ENCODE data around the gene RNF113B.
A peak's percentile ranks its signal among the peaks of the same experiment; 100 is the strongest.

Gene RNF113B
- long read RNA-seq, donor 1 = 0 reads
- long read RNA-seq, donor 2 = 0 reads
- long read RNA-seq, donor 3 = 0 reads
- long read RNA-seq, donor 4 = 0 reads
- long read RNA-seq, donor 5 = 0 reads
- long read RNA-seq, donor 6 = 0 reads
- long read RNA-seq, donor 7 = 0 reads
- long read RNA-seq, donor 8 = 0 reads

GRCh38 chr13:98176777-98177608 is at the start of gene RNF113B:
Gene RNF113B, minus strand, starts transcription at chr13:98177269. Its CDS starts 33 bp downstream, at chr13:98177236.
- DNase-seq = no peak

DNA sequence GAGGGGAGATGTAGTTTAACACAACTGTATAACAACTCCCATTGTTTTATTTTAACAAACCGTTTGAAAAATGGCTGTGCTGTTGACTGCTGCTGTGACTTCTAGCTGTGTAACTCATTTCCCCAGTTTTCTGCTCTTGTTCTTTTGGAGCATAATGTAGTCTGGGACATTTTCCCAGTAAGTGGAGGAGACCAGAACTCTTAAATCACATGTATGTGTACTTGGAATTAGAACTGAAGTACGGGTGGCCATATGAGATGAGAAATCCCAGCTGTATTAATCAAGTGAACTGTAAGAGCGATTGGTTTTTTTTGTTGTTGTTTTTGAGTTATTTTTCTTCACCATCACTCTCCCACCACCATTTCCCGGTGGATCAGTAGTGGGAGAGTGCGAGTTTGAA is 49.4 kb upstream of the RNF113B start:
- no peak for DNase-seq

DNA sequence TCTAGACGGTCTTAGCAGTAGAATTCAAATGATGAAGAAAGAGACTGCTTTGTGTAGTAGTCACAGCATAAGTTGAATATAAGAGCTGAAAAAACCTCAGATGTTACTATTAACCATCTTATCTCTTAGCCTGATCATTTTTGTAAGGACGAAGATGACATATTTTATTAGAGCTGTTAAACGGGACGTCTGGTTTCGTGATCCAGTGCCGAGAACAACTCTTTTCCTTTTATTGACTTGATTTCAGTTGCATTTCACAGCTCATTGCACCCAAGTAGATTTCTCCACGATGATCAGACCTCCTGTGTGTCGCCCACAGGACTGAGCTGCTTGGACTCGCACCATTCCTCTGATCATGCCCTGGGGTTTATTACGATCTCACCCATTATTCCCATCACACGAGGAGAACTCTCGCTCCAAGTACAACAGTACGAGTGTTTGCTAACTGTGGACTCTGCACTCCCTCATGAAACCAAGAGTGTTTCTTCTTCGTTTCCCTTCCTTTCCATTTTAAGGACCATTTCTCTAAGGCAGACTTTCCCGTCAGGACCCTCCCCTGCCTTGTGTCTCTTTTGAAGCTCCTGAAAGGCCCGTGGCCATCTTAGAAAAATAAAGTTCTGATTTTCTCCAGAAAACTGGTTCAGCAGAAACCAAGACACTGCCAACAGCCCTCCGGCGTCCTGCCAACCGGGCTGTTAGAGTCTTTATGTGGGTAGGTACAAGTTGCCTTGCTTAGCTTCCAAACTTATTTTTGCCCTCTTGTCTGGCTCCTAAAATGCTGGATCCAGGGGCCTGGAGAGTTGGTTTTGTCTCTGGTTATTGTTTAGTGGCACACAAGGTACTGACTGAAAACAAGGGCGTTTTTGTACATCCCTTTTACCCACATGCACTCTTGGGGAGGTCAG is 48.2 kb upstream of the RNF113B start:
- no peak for DNase-seq

- DNase-seq = no peak
Measured at GRCh38 chr13:98224557-98224956, 47.5 kb upstream of the RNF113B start.

- DNase-seq = no peak
Measured at GRCh38 chr13:98223741-98224140, 46.7 kb upstream of the RNF113B start.

- no peak for DNase-seq
Measured at GRCh38 chr13:98222816-98223215, 45.7 kb upstream of the RNF113B start.

GRCh38 chr13:98222081-98222554 is 45.0 kb upstream of the RNF113B start:
- DNase-seq = no peak

DNA sequence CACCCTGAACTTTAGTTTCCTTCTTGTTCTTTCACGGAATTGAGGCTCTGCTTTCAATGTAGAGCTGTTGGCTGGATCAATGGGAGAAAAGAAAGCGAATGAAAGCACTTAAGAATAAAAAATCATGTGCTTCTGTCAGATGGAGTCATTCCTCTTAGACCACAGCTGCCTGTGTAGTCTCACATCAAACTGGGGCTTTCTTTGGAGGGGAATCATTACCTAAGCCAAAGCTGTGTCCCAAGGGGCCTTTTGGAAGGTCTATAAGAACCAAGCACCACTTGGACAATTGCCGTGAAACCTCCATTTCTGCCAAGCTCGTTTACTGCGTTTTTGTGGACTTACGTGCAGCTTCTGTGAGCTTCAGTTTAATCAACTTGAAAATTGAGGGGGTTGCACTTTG is 44.2 kb upstream of the RNF113B start:
- no peak for DNase-seq

DNA sequence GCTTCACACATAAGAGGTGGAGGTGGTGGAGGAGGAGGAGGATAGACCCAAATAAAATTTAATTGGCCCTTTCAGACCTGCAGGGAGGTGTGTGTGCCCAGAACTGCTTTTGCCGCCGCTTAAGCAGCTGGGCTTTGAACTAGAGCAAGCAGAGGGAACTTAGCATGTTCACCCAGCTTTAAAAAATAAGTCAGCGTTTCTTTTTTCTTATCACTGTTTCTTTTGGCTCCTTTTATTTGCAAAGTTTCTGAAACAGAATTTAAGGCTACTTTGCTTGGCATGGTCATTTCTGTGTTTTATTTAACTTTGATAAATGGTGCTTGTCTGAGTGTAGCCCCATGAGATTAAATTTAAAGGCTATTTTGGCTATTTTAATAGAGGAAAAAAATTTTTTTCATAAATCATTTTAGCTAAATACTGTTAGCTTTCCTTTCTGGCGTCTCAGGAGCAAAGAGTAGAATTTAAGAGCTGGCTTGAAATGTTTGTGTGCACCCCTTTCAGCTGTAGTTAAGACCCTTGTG is 43.3 kb upstream of the RNF113B start:
- no peak for DNase-seq

DNA sequence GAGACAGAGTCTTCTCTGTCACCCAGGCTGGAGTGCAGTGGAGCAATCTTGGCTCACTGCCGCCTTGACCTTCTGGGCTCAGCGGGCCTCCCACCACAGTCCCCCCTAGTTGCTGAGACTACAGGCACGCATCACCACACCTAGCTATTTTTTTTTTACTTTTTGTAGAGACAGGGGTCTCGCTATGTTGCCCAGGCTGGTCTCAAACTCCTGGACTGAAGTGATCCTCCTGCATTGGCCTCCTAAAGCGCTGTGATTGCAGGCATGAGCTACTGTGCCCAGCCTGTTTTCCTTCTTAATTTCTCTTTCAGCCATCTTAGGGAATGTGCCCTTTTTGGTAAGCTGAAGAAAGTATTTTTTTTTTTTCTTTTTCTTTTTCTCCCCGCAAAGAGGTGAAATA is 42.6 kb upstream of the RNF113B start:
- no peak for DNase-seq

- DNase-seq = no peak
Measured at GRCh38 chr13:98217597-98217996, 40.5 kb upstream of the RNF113B start.

- DNase-seq = no peak
Measured at GRCh38 chr13:98216711-98217285, 39.7 kb upstream of the RNF113B start.

GRCh38 chr13:98216135-98216565 is 39.1 kb upstream of the RNF113B start:
- DNase-seq = no peak

- no peak for DNase-seq
Measured at GRCh38 chr13:98215508-98215907, 38.4 kb upstream of the RNF113B start.

DNA sequence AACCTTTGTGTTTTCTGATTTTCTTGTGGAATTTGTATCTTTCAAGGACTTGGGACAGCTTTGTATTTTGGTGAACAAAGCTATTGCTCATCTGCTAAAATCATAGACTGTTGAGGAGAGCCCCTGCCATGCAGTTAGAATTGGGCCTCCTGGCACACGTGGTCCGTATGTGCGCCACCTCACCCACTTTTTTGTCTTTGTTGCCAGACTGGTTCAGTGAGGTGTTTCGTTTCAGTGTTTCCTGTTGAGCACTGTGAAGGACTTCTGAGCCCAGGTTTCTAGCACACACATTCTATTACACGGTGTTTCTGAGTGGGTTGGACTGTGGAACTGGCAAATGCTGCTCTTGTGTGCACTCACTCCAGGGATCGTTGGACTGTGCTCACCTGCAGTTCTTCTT is 37.6 kb upstream of the RNF113B start:
- no peak for DNase-seq

DNA sequence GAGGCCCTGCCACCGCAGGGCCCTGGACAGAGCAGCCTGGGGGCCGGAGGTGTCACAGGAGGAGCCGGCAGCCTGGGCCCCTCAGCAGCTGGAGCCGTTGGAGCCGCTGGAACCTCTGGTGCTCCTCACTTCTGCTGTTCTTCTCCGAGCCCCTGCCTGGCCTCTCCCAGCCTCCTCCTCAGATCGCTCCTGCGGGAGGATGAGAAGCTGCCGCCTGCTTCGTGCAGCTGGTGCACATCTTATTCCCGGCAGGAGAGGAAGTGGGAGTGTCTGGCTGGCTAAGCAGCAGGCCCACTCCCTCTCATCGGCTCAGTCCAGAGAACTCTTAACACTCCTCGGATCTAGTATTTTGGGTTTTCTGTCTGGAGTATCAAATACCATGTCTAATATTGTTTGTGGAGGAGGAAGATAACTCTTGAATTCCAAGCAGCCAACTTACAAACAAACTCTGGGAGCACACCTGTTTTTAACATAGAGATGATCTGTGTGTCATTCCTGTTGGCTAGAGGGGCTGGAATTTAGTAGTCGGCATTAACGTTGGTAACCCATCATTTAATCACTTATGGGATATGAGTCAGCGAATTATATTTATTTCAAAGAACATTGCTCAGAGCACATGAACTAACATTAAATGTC is 37.1 kb upstream of the RNF113B start:
- DNase-seq = peak; percentile 75

DNA sequence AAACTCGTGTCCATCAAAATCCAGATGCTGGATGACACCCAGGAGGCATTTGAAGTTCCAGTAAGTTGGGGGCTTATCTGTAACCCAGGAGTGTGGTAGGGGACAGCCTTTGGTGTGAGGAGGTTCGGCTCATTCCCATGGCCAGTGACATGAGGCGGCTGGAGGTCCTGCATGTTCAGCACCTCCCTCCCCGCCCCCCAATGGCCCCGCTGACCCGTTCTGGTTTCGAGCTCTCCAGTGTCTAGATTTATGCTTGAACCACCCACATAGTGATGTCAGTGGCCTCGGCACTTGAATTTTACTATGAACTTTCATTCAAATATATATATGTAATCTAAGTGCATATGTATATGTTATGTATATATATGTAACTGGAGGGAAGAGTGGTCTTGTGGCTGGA is 36.3 kb upstream of the RNF113B start:
- DNase-seq = no peak

GRCh38 chr13:98212763-98213162 is 35.7 kb upstream of the RNF113B start:
- DNase-seq = no peak

DNA sequence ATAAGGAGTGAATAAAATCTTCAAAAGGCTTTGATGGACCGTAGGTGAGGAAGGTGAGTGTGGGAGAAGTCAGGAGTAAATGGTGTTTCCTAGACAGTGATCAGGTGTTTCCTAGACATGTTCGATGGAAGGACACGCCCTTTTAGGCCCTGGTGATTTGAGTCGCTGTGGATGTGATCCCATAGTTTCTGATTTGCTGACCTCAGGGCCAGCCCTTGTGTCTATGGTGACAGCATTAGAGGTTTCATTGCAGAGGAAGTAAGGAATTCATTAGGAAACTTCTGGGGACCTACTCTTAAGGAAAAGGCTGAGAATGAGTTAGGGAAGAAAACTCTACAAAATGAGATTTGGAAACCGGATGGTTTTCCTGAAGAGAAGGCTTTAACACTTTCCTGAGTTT is 31.5 kb upstream of the RNF113B start:
- no peak for DNase-seq

DNA sequence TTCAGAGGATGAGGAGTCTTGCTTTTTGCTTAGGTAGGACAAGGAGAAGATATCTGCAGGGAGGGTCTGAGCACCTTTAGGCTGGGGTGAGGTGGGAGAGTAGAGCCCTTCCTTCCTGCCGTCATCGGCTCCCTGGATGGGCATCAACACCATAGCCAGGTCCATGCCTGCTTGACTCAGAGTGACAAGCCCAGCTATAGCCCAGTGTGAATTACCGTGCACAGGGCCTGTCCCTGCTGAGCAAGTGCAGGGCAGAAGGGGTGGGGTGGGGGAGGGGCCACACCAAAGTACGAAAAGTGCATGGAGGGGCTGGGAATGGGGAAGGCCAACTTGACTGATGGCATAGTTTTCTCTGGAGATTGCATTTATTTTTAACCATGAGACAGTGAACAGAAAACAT is 30.3 kb upstream of the RNF113B start:
- DNase-seq = no peak

DNA sequence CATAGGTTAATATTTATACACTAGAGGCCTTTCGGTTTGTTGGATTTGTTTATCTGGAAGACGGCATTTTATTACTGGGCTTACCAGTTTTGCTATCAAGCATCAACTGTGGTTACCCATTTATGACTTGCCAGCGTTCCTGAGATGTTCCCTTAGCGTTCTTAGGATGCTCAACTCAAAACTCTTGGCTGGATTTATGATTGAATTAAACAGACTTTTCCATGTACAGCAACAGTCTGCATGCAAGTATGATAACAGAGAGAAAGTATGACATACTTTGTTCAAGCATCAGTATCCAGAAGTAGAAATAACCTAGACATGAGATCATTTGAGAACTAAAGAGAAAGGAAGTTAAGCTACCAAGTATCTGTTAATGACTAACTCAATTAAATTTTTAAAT is 29.9 kb upstream of the RNF113B start:
- DNase-seq = no peak

DNA sequence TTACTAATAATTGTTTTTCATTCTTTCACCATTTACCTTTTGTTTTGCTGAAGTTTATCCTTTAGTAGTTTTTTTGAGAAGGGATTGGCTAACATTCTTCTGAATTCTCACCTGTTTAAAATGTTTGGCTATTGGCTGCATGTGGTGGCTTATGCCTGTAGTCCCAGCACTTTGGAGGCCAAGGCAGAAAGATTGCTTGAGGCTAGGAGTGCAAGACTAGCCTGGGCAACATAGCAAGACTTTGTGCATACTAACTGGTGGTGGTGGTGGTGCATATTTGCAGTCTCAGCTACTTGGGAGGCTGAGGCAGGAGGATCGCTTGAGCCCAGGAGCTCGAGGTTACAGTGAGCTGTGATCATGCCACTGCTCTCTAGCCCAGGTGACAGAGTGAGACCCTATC is 27.5 kb upstream of the RNF113B start:
- DNase-seq = no peak
